ENCODE data around the gene TNRC6C.

Gene TNRC6C

GRCh38 chr17:77957857-77958715 lies at the start of gene TNRC6C:
Gene TNRC6C, plus strand, starts transcription at chr17:77958703. Its CDS starts 45,504 bp downstream, at chr17:78004207.
- DNase-seq (ENCODE audit: low spot score), result peak; percentile 100

- DNase-seq (ENCODE audit: low spot score), result no peak
Measured at GRCh38 chr17:77909236-77909635, 49.3 kb upstream of the TNRC6C start.

GRCh38 chr17:77909816-77910215 lies 48.7 kb upstream of the TNRC6C start:
- no peak for DNase-seq (ENCODE audit: low spot score)

- no peak for DNase-seq (ENCODE audit: low spot score)
Measured at GRCh38 chr17:77914385-77915254, 43.9 kb upstream of the TNRC6C start.

GRCh38 chr17:77915594-77916021 lies 42.9 kb upstream of the TNRC6C start:
- DNase-seq (ENCODE audit: low spot score), result no peak

- no peak for DNase-seq (ENCODE audit: low spot score)
Measured at GRCh38 chr17:77916264-77916663, 42.2 kb upstream of the TNRC6C start.

- DNase-seq (ENCODE audit: low spot score), result no peak
Measured at GRCh38 chr17:77916703-77917481, 41.6 kb upstream of the TNRC6C start.

GRCh38 chr17:77919276-77919675 lies 39.2 kb upstream of the TNRC6C start:
- DNase-seq (ENCODE audit: low spot score), result no peak

GRCh38 chr17:77923135-77923534 lies 35.4 kb upstream of the TNRC6C start:
- DNase-seq (ENCODE audit: low spot score), result no peak

- no peak for DNase-seq (ENCODE audit: low spot score)
Measured at GRCh38 chr17:77923776-77924513, 34.6 kb upstream of the TNRC6C start.

- DNase-seq (ENCODE audit: low spot score), result no peak
Measured at GRCh38 chr17:77924757-77925336, 33.7 kb upstream of the TNRC6C start.

- DNase-seq (ENCODE audit: low spot score), result no peak
Measured at GRCh38 chr17:77925831-77926543, 32.5 kb upstream of the TNRC6C start.

- DNase-seq (ENCODE audit: low spot score), result no peak
Measured at GRCh38 chr17:77926981-77927380, 31.5 kb upstream of the TNRC6C start.

- DNase-seq (ENCODE audit: low spot score), result no peak
Measured at GRCh38 chr17:77927777-77928518, 30.6 kb upstream of the TNRC6C start.

- no peak for DNase-seq (ENCODE audit: low spot score)
Measured at GRCh38 chr17:77928519-77929179, 29.9 kb upstream of the TNRC6C start.

GRCh38 chr17:77929180-77929564 lies 29.3 kb upstream of the TNRC6C start:
- DNase-seq (ENCODE audit: low spot score), result no peak

GRCh38 chr17:77929871-77930436 lies 28.5 kb upstream of the TNRC6C start:
- no peak for DNase-seq (ENCODE audit: low spot score)
